HepG2 (cell line): ENCODE results near the gene ALS2CL. TPM values are rescaled to one million over a fixed set of nuclear protein-coding genes. Genes with fewer than 3 reads are reported as not detected.

Experiments
- ATAC-seq: fragments of 200-7000 bp; cut with Tn5 transposase; 3 replicates; pipeline ENCODE4 v1.9.1; 2020; ENCODE audit warnings: mild to moderate bottlenecking, moderate library complexity
- BruUV-seq: library from RNA; stranded (reverse); fragments of 400-500 nt; replicated peaks from 2 replicates; lab custom pipeline; 2021; lab: Mats Ljungman, UMichigan
- CTCF ChIA-PET: fragments of 300-600 bp; formaldehyde crosslinking; extraction: SDS; loops from one replicate; lab custom pipeline; 2021; ENCODE audit warnings: low total read pairs, inconsistent platforms, low intra/inter-chr PET ratio; lab: Yijun Ruan, JAX
- POLR2A ChIA-PET: fragments of 350-600 bp; sonication (Branson Sonifier 250); formaldehyde crosslinking; loops from one replicate; lab custom pipeline; 2020; ENCODE audit warnings: antibody characterized with exemption, inconsistent platforms; lab: Yijun Ruan, JAX
- DNase-seq: peaks from one replicate; pipeline ENCODE4 v3.0.0-alpha.2; 2015; ENCODE audit warnings: low spot score
- FAIRE-seq: peaks from 3 replicates; lab custom pipeline; 2011; peaks lifted over from hg19 to GRCh38; lab: Jason Lieb, UNC
- H2AFZ ChIP-seq: one replicate; pipeline ENCODE4 v1.6.1; 2011; ENCODE audit warnings: low read length, inconsistent platforms
- H3K27ac ChIP-seq: fragments of 300-600 bp; 3 replicates; pipeline ENCODE4 v1.8.0; 2011; ENCODE audit warnings: mixed run types, mild to moderate bottlenecking, mixed read lengths, low read length, inconsistent platforms; ENCODE audit not compliant: insufficient read depth; ENCODE audit errors: extremely low read length
- H3K27me3 ChIP-seq, 2 experiments: fragments of 200-600 bp in 1 of 2; 2 replicates in 1 of 2; 3 replicates in 1 of 2; pipeline versions ENCODE4 v1.6.0 to v1.8.0; 2011; ENCODE audit warnings: low read length in 2 of 2, mild to moderate bottlenecking in 2 of 2, moderate library complexity in 2 of 2, inconsistent platforms in 1 of 2; ENCODE audit not compliant: insufficient read depth in 2 of 2, control insufficient read depth in 1 of 2
- H3K36me3 ChIP-seq, 2 experiments: fragments of 200-600 bp in 1 of 2; replicated peaks in 1 of 2; 2 replicates in 1 of 2; 3 replicates in 1 of 2; pipeline versions ENCODE4 v1.5.1 to v1.8.0; 2011; ENCODE audit warnings: low read length in 2 of 2, inconsistent platforms in 1 of 2; ENCODE audit not compliant: insufficient read depth in 2 of 2, control insufficient read depth in 1 of 2
- H3K4me1 ChIP-seq: 2 replicates; pipeline ENCODE4 v1.5.1; 2012; ENCODE audit warnings: low read length, inconsistent platforms; ENCODE audit not compliant: insufficient read depth
- H3K4me2 ChIP-seq: 2 replicates; pipeline ENCODE4 v1.6.0; 2011; ENCODE audit warnings: low read depth, low read length, inconsistent platforms
- H3K4me3 ChIP-seq, 3 experiments: fragments of 200-600 bp in 1 of 3; sonication (generic), shearing (Covaris generic) in 1 of 3; replicated peaks in 1 of 3; 2 replicates each; pipeline ENCODE4 v1.5.1; 2011 to 2016; ENCODE audit warnings: low read length in 3 of 3, inconsistent platforms in 2 of 3, low read depth in 2 of 3, mild to moderate bottlenecking in 2 of 3, control low read depth in 1 of 3, mixed read lengths in 1 of 3; ENCODE audit not compliant: insufficient read depth in 1 of 3
- H3K79me2 ChIP-seq: one replicate; pipeline ENCODE4 v1.6.1; 2011; ENCODE audit warnings: low read length, inconsistent platforms; ENCODE audit not compliant: insufficient read depth
- H3K9ac ChIP-seq: 2 replicates; pipeline ENCODE4 v1.6.0; 2011; ENCODE audit warnings: mild to moderate bottlenecking, low read depth, low read length, inconsistent platforms; ENCODE audit not compliant: insufficient read depth
- H3K9me3 ChIP-seq: 2 replicates; pipeline ENCODE4 v1.5.1; 2012; ENCODE audit warnings: mild to moderate bottlenecking, low read length
- H4K20me1 ChIP-seq: 2 replicates; pipeline ENCODE4 v1.6.0; 2011; ENCODE audit warnings: inconsistent platforms, mild to moderate bottlenecking, low read length, moderate library complexity; ENCODE audit not compliant: insufficient read depth
- BRD4 ChIP-seq: sonication (generic); formaldehyde crosslinking; IDR thresholded peaks from 2 replicates; pipeline ENCODE4 v1.4.0; 2020; ENCODE audit warnings: missing genetic modification reagents
- ISL2 ChIP-seq: sonication (generic); formaldehyde crosslinking; IDR thresholded peaks from 2 replicates; pipeline ENCODE4 v1.5.0; 2020; ENCODE audit warnings: missing genetic modification reagents
- JDP2 ChIP-seq: sonication (generic); formaldehyde crosslinking; IDR thresholded peaks from 2 replicates; pipeline ENCODE4 v1.8.1; 2022; ENCODE audit warnings: missing genetic modification reagents, borderline replicate concordance
- MIER3 ChIP-seq: IDR thresholded peaks from 2 replicates; pipeline ENCODE4 v1.6.1; 2016; ENCODE audit warnings: missing compliant biosample characterization, borderline replicate concordance
- NFKBIZ ChIP-seq: IDR thresholded peaks from 2 replicates; pipeline ENCODE4 v1.6.1; 2018; ENCODE audit warnings: missing genetic modification reagents, missing compliant biosample characterization
- RARA ChIP-seq: IDR thresholded peaks from 2 replicates; pipeline ENCODE4 v1.6.1; 2016; ENCODE audit warnings: missing genetic modification reagents, missing compliant biosample characterization
- SP2 ChIP-seq: sonication (generic); formaldehyde crosslinking; IDR thresholded peaks from 2 replicates; pipeline ENCODE4 v1.5.1; 2020; ENCODE audit warnings: mild to moderate bottlenecking, missing genetic modification reagents
- TAF1 ChIP-seq: sonication (generic); formaldehyde crosslinking; IDR thresholded peaks from 2 replicates; pipeline ENCODE4 v1.4.0; 2020; ENCODE audit warnings: missing genetic modification reagents
- YY1 ChIP-seq: IDR thresholded peaks from 2 replicates; pipeline ENCODE4 v1.6.1; 2011; ENCODE audit warnings: low read length, low read depth, moderate library complexity, mild to moderate bottlenecking; ENCODE audit not compliant: insufficient read depth, insufficient replicate concordance
- ZNF615 ChIP-seq: sonication (generic); formaldehyde crosslinking; IDR thresholded peaks from 2 replicates; pipeline ENCODE4 v1.5.0; 2020; ENCODE audit warnings: mild to moderate bottlenecking, missing genetic modification reagents, borderline replicate concordance
- WGBS: methylation state at CpG from one replicate; pipeline ENCODE4 v1.1.6; 2017; ENCODE audit warnings: low lambda C conversion rate; 5-methylcytosine and 5-hydroxymethylcytosine counted together
- in situ Hi-C: cut with HindIII; loops from 2 replicates; pipeline ENCODE4 v1.10.0; 2017; ENCODE audit warnings: low pct_unique_long_range_greater_than_20kb; ENCODE audit not compliant: extremely low pct_ligation_motif_present
- intact Hi-C: fragments of 100-400 bp; cut with micrococcal nuclease; formaldehyde crosslinking; loops from one replicate; pipeline ENCODE4 v1.10.0; 2022; ENCODE audit not compliant: unreplicated experiment
- polyA plus RNA-seq, 8 experiments: library from polyadenylated mRNA; depleted of rRNA in 3 of 8; stranded (reverse) in 7 of 8; unstranded in 1 of 8; fragments of >200 nt; fragmentation: Illumina TruSeq in 4 of 8; extraction: Trizol in 4 of 8; gene quantifications; 2 replicates each; pipeline versions ENCODE4 v1.2.1 to v1.2.3, GENCODE V29; 2011 to 2016; ENCODE audit warnings: low read depth in 4 of 8, missing spikeins in 1 of 8, mixed read lengths in 1 of 8; ENCODE audit not compliant: insufficient read depth in 1 of 8
- total RNA-seq, 5 experiments: library from RNA; depleted of rRNA; stranded (reverse); fragments of >200 nt; fragmentation: Illumina TruSeq; extraction: Trizol; gene quantifications; 2 replicates each; pipeline ENCODE4 v1.2.3, GENCODE V29; 2016; ENCODE audit warnings: low read depth in 1 of 5
- TF ChIP-seq, protein P1 (sequence below): sonication (generic); formaldehyde crosslinking; IDR thresholded peaks from 2 replicates; pipeline ENCODE4 v1.5.0; 2020; ENCODE audit warnings: mild to moderate bottlenecking, low read depth, missing genetic modification reagents, borderline replicate concordance
- TF ChIP-seq, protein P2 (sequence below): sonication (generic); formaldehyde crosslinking; conservative IDR thresholded peaks from 2 replicates; pipeline ENCODE4 v1.4.0; 2020; ENCODE audit warnings: missing genetic modification reagents
- TF ChIP-seq, protein P3 (sequence below): sonication (generic); formaldehyde crosslinking; IDR thresholded peaks from 2 replicates; pipeline ENCODE4 v1.4.0; 2020; ENCODE audit warnings: mild to moderate bottlenecking, missing genetic modification reagents

The ALS2CL gene
- total and polyA plus RNA-seq, 2 of the 13 experiments (the other 11 are each of a cell fraction or from before 2014, with no cell fraction given) = not detected

DNA sequence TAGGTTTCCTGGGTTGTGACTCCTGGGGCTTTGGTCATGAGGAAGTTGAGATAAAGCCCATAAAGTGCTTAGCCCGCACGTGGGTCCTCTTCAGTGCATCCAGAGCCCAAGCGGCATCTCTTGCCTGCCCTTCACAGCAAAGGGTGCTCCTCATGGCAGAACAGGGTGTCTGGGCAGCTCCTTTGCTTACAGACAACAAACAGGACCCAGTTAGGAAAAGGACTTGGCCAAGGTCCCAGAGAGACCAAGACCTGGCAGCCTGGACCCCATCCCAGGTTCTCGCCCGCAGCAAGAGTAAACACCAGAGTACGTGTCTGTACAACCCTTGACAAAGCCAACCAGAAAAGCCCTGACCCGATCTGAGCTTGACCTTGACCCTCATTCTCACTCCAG lies 27.0 kb downstream of the ALS2CL start:
- H3K4me1 ChIP-seq = no peaks in the 10 kb centered on the region
- H3K9ac ChIP-seq = no peak overlapping the region
- no peak overlapping the region for H3K27ac ChIP-seq
- intact Hi-C loops (no loop called here), in situ Hi-C loops (loop anchor here (10.0 kb wide), 1 partner anchor 182 kb away; no protein-coding TSS in a partner anchor)
- ATAC-seq (no peak), DNase-seq (no peak), FAIRE-seq (no peak)
- H3K27me3 ChIP-seq = peaks cover 3 to 27% of the 10 kb centered on the region in 2 experiments; a peak in 2 of 5 replicates
- no peak overlapping the region for H2AFZ ChIP-seq
- H4K20me1 ChIP-seq = no peaks in the 10 kb centered on the region
- ChIA-PET POLR2A (no interaction called here), CTCF (no interaction called here)
- WGBS = 0% methylated on average over 2 of the region's 7 CpGs
- H3K4me3 ChIP-seq = no peak overlapping the region
- peak; percentile 52; the same call in 1 of the 2 replicates for TF ChIP-seq RARA (CRISPR knock-in tag)
- TF ChIP-seq JDP2 (CRISPR knock-in tag) = no peak
- no peaks in the 10 kb centered on the region for H3K36me3 ChIP-seq
- no peaks in the 10 kb centered on the region for H3K9me3 ChIP-seq
- H3K4me2 ChIP-seq = no peak overlapping the region
- H3K79me2 ChIP-seq = no peaks in the 10 kb centered on the region
- no TSS peak for BruUV-seq

- ATAC-seq = no peak
- Histone ChIP-seq H3K9me3 (no peaks in the 10 kb centered on the region), H3K4me2 (no peak overlapping the region), H3K27me3 (peaks cover 3 to 32% of the 10 kb centered on the region in 2 experiments; a peak in 2 of 5 replicates), H3K4me1 (no peaks in the 10 kb centered on the region), H3K4me3 (no peak overlapping the region), H3K36me3 (no peaks in the 10 kb centered on the region), H2AFZ (no peak overlapping the region), H3K79me2 (no peaks in the 10 kb centered on the region), H3K9ac (no peak overlapping the region), H3K27ac (no peak overlapping the region), H4K20me1 (no peaks in the 10 kb centered on the region)
- no TSS peak for BruUV-seq
- POLR2A ChIA-PET = no interaction called here
- CTCF ChIA-PET = no interaction called here
- in situ Hi-C loops (loop anchor here (10.0 kb wide), 1 partner anchor 181 kb away; no protein-coding TSS in a partner anchor), intact Hi-C loops (no loop called here)
- 37% methylated on average over 8 of the region's 9 CpGs for WGBS
- FAIRE-seq = no peak
- no peak for DNase-seq
- TF ChIP-seq TAF1 (CRISPR knock-in tag) = no peak
- TF ChIP-seq MIER3 (CRISPR knock-in tag) = no peak
- no peak for TF ChIP-seq NFKBIZ
- TF ChIP-seq ISL2 (CRISPR knock-in tag) = no peak
- TF ChIP-seq, protein P1, sequence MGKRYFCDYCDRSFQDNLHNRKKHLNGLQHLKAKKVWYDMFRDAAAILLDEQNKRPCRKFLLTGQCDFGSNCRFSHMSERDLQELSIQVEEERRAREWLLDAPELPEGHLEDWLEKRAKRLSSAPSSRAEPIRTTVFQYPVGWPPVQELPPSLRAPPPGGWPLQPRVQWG (CRISPR knock-in tag) = no peak
- TF ChIP-seq, protein P2, sequence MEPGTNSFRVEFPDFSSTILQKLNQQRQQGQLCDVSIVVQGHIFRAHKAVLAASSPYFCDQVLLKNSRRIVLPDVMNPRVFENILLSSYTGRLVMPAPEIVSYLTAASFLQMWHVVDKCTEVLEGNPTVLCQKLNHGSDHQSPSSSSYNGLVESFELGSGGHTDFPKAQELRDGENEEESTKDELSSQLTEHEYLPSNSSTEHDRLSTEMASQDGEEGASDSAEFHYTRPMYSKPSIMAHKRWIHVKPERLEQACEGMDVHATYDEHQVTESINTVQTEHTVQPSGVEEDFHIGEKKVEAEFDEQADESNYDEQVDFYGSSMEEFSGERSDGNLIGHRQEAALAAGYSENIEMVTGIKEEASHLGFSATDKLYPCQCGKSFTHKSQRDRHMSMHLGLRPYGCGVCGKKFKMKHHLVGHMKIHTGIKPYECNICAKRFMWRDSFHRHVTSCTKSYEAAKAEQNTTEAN (CRISPR knock-in tag) = no peak
- no peak for TF ChIP-seq YY1
- no peak for TF ChIP-seq ZNF615
- TF ChIP-seq, protein P3, sequence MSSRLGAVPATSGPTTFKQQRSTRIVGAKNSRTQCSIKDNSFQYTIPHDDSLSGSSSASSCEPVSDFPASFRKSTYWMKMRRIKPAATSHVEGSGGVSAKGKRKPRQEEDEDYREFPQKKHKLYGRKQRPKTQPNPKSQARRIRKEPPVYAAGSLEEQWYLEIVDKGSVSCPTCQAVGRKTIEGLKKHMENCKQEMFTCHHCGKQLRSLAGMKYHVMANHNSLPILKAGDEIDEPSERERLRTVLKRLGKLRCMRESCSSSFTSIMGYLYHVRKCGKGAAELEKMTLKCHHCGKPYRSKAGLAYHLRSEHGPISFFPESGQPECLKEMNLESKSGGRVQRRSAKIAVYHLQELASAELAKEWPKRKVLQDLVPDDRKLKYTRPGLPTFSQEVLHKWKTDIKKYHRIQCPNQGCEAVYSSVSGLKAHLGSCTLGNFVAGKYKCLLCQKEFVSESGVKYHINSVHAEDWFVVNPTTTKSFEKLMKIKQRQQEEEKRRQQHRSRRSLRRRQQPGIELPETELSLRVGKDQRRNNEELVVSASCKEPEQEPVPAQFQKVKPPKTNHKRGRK (CRISPR knock-in tag) = no peak
- no peak for TF ChIP-seq BRD4
- no peak for TF ChIP-seq SP2
These were observed 27.6 kb downstream of the ALS2CL start for GRCh38 chr3:46665763-46666452.
